NCI-H526 (cell line): ENCODE results near the gene LDOC1.
"Not testable (repeated sequence)": the region's sequence is repeated elsewhere in the genome, so short reads cannot be mapped to it uniquely, and the experiment has no call there.

Experiments used
- DNase-seq, 2 experiments: peaks; one replicate each; lab custom pipeline; 2025; lab: John Stamatoyannopoulos, UW

LDOC1 gene

DNA sequence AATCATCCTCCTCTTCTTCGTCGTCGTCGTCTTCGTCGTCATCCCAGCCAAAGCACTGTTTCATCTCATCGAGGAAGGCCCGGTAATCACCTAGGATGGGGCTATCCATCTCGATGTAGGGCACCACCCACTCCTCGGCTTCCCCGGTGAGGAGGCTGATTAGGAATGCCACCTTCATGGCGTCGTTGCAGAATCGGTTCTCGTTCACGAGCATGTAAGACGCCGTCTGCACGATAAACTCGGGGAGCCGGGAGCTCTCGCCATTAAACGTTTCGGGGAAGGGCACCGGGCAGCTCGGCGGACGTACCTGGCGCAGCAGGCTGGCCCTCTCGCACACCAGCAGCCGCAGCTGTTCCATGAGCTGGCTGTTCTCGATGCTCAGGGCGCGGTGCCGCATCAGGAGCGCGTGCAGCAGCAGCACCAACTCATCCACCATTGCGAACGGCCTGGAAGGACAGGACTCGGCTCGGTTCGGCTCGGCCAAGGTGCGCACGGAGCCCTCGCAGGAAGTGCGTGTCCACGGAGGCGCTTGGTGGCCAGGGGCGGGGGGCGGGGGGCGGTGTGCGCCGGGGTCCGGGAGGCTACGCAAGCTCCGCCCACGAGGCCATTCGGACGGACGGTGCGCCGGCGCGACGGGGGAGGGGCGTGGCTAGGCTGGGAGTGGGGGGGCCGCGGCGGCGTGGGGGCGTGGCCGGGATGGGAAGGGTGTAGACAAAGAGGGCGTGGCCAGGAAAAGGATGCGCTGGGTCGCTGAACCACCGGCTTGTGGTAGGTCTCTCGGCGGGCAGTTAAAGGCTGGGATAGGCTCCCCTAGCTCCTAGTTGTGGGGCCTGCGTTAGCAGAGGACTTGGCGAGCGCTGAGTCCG is at the start of gene LDOC1:
LDOC1 (minus strand) TSS at position 544 of the 866 bp plus-strand sequence; CDS start at position 436, 108 bp downstream.
- peak; percentile 8 to 63 for DNase-seq

DNA sequence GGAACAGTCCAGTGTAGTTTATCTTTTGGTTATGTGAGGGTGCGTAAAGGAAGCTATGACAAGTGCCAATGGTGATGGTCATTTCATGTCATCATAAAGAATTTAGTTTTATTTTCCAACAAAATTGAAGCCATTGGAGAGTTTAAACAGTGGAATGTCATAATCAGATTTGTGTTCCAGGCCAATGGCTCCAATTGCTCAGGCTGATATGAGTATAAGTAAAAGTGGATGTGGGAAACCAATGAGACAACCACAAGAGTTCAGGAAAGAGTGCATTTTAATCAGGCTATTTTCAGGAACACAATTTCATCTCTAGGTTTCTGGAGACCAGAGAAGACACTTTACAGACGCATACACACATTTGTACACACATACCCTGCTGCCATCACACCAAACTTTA is 44.7 kb upstream of the LDOC1 start:
- DNase-seq: no peak

GRCh38 chrX:141220342-141221008 is 43.5 kb upstream of the LDOC1 start:
- no peak for DNase-seq

DNA sequence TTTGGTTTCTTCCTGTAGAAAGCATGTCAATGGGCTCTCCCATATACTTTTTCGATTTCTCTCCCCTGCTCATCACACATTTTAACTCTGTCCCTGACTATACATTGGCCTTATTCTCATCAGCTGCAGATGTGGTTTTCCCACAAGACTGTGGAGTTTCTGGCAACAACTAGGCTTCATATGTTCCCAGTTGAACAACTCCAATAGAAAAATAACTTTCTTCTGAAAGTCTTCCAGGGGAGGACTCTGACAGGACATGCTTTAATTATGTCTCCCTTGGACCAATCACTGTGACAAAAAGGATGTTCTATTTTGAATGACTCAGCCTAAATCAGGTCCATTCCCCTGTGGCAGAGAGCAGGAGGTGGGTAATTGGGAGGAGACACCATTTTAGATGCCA is 37.3 kb upstream of the LDOC1 start:
- no peak for DNase-seq

DNA sequence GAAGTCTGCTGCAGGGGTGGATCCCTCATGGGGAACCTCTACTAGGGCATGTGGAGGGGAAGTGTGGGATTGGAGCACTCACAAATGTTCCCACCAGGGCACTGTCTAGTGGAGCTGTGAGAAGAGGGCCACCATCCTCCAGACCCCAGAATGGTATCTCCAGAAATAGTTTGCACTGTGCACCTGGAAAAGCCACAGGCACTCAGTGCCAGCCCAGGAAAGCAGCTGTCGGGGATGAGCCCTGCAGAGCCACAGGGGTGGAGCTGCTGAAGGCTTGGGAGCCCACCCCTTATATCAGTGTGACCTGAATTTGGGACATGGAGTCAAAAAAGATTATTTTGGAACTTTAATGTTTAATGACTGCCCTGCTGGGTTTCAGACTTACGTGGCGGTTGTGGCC is 25.0 kb upstream of the LDOC1 start:
- DNase-seq: no peak

DNA sequence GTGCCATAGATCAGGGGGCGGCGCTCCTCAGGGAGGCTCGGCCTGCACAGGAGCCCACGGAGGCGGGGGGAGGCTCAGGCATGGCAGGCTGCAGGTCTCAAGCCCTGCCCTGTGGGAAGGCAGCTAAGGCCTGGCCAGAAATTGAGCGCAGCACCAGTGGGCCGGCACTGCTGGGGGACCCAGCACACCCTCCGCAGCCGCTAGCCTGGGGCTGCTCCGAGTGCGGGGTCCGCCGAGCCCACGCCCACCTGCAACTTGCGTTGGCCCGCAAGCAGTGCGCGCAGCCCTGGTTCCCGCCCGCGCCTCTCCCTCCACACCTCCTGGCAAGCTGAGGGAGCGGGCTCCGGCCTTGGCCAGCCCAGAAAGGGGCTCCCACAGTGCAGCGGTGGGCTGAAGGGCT is 11.6 kb upstream of the LDOC1 start:
- not testable (repeated sequence) for DNase-seq

DNA sequence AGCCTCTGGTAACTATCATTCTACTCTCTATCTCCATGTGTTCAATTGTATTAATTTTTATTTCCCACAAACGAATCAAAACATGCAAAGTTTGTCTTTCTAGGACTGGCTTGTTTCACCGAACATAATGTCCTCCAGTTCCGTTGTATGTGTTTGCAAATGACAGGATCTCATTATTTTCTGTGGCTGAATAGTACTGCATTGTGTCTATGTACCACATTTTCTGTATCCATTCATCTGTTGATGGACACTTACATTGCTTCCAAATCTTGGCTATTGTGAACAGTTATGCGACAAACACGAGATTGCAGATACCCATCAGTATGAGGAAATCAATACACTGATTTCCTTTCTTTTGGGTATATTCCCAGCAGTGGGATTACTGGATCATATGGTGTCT is 8.4 kb upstream of the LDOC1 start:
- no peak for DNase-seq

DNA sequence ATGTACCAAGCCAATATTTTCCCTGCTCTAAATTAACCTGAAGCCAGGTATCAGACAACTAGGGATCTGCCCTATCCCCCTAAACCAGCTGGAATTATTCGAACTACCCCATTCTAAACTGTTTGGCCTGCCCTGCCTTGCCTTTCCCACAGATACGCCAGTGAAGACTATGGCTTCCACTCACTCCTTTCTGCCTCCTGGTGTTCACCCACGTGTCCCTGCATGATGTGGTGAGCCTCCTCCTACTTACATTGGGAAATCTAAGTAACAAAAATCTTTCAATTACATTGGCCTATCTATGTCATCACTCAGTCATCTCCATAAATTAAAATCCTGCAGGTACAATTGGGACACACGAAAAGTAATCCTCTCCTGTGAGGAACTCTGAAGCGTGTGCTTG is 6.1 kb upstream of the LDOC1 start:
- no peak for DNase-seq

DNA sequence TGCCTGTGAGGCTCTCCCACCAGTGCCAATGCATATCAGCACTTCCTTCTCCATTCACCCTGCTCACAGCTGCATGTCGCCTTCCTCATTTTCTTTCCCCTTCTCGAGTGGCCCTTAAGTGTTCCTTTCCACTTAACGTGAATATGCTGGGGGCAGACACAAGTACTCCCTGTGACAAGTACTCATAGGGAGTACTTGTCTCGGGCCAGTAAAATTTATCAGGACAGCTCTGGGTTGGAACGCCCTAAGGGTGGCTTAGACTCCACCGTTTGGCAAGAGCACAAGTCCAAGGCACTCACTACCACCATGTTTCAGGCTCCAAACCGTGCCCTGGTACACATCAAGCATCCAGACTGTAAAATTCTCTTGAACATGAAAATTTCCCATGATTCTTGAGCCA is 3.9 kb upstream of the LDOC1 start:
- DNase-seq: no peak

DNA sequence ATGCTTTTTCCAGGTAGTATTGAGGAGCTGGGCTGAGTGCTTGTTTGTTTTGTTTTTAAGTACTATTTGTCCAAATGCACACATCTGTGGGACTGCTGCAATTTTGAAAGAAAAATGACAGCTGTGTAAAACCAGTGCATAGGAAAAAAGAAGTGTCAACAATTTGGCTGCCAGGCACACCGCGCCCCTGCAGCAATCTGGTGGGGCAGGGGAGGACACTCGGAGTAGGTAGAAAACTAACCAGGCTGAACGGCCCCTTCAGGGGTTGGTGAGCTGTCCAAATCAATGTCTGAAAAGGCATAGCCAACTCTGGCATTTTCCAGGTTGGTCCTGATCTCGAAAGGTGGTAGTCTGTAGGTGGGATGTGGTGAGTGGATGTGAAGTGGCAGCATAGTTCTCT is 1.1 kb downstream of the LDOC1 start:
- DNase-seq: no peak

- no peak for DNase-seq
Observed at GRCh38 chrX:141164406-141164805, 12.5 kb downstream of the LDOC1 start.

GRCh38 chrX:141158084-141158483 is 18.8 kb downstream of the LDOC1 start:
- DNase-seq: no peak

DNA sequence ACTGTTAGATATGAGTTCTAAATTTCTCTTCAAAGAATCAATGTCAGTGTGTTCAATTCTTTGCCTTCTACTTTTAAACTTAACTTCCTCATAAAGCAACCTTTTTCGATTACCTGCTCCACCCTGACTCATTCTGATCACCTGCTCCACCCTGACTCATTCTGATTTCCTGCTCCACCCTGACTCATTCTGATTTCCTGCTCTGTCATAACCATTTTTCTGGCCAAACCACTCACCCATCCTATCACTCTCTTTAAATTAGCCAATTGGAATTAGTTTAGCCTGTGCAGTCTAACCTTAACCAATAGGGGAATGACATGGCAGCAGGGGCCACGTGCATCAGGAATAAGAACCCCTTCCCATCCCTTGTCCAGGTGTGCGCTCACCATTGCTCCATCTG is 21.7 kb downstream of the LDOC1 start:
- not testable (repeated sequence) for DNase-seq

DNA sequence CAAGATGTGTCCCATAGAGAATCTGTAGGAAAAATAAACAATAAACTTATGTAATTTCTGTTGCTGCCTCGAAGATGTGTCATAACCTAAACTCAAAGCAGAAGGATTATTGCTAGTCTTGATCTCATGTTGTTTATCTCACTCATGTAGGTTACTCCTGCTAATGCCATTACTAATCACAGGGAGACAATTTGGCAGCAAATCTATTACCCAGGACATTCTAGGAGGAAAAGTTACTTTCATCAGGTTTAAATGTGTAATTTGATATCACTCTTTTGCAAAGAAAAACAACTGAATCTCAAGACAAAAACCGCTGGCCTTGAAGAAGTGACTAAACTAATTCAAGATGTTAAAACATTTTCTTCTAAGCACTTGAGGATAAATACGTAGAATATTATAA is 34.0 kb downstream of the LDOC1 start:
- no peak for DNase-seq

- no peak for DNase-seq
Observed at GRCh38 chrX:141133272-141133671, 43.7 kb downstream of the LDOC1 start.

DNA sequence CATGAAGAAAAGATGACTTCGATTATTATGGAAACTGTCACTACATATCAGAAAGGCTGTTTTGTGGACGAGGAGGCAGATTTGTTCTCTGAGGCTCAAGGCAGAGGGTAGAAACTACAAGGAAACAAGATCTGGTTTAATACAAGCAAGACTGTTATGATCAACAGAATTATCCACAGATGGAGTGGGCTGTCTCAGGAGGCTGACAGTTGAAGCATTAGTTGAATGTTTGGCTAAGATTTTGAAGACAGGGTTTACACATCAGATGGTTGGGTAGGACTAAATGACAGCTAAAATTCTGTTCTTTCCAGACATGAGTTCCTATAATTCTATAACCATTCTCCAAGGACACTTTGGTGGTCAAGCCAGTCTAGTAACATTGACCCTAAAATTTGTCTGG is 49.8 kb downstream of the LDOC1 start:
- no peak for DNase-seq
